Endothelial cell of umbilical vein (primary cell): ENCODE measurements around the gene CLIC4. TPM values are rescaled to one million over a fixed set of nuclear protein-coding genes. Genes with fewer than 3 reads are reported as not detected.

Experiments
- BruUV-seq: library from RNA; stranded (reverse); fragments of 400-500 nt; replicated peaks from 2 replicates; lab custom pipeline; 2021; lab: Mats Ljungman, UMichigan
- CTCF ChIA-PET: fragments of 300-600, 350-600 bp; sonication (Branson Sonifier 250); formaldehyde crosslinking; loops from one replicate; lab custom pipeline; 2021; ENCODE audit warnings: antibody characterized with exemption, inconsistent platforms; lab: Charles Lee
- POLR2A ChIA-PET: fragments of 300-600, 350-600 bp; sonication (Branson Sonifier 250); formaldehyde crosslinking; loops from one replicate; lab custom pipeline; 2021; ENCODE audit warnings: antibody characterized with exemption, inconsistent platforms; lab: Charles Lee
- DNase-seq: peaks from one replicate; pipeline ENCODE4 v3.0.0-alpha.2; 2011; ENCODE audit warnings: low read depth, low spot score
- FAIRE-seq: peaks from 2 replicates; lab custom pipeline; 2011; peaks lifted over from hg19 to GRCh38; lab: Jason Lieb, UNC
- H2AFZ ChIP-seq: 2 replicates; pipeline ENCODE4 v1.6.0; 2012; ENCODE audit warnings: low read depth, low read length, control low read depth, inconsistent platforms
- H3K27ac ChIP-seq: 2 replicates; pipeline ENCODE4 v1.5.1; 2011; ENCODE audit warnings: low read depth, mild to moderate bottlenecking, control low read depth, low read length, moderate library complexity; ENCODE audit not compliant: insufficient read depth
- H3K27me3 ChIP-seq, 2 experiments: 2 replicates each; pipeline versions ENCODE4 v1.6.0 to v1.6.1; 2011; ENCODE audit warnings: low read length in 2 of 2, mixed read lengths in 1 of 2; ENCODE audit not compliant: control insufficient read depth in 2 of 2, insufficient read depth in 2 of 2
- H3K36me3 ChIP-seq, 2 experiments: 2 replicates in 1 of 2; 3 replicates in 1 of 2; pipeline ENCODE4 v1.5.1; 2011; ENCODE audit warnings: low read length in 2 of 2, mild to moderate bottlenecking in 1 of 2, moderate library complexity in 1 of 2; ENCODE audit not compliant: control insufficient read depth in 2 of 2, insufficient read depth in 2 of 2; ENCODE audit errors: extremely low read depth in 1 of 2
- H3K4me1 ChIP-seq: 3 replicates; pipeline ENCODE4 v1.5.1; 2011; ENCODE audit warnings: mild to moderate bottlenecking, low read length; ENCODE audit not compliant: control insufficient read depth, insufficient read depth; ENCODE audit errors: extremely low read depth
- H3K4me2 ChIP-seq: 2 replicates; pipeline ENCODE4 v1.6.1; 2011; ENCODE audit warnings: low read length, control low read depth, mixed read lengths; ENCODE audit not compliant: insufficient read depth
- H3K4me3 ChIP-seq, 3 experiments: fragments of 200-600 bp in 1 of 3; sonication (generic), shearing (Covaris generic) in 1 of 3; replicated peaks in 1 of 3; 2 replicates each; pipeline ENCODE4 v1.5.1; 2011 to 2016; ENCODE audit warnings: control low read depth in 3 of 3, low read length in 3 of 3, mild to moderate bottlenecking in 2 of 3, inconsistent platforms in 1 of 3, low read depth in 1 of 3, moderate library complexity in 1 of 3; ENCODE audit not compliant: insufficient read depth in 1 of 3
- H3K79me2 ChIP-seq: 2 replicates; pipeline ENCODE4 v1.6.0; 2012; ENCODE audit warnings: low read length, inconsistent platforms; ENCODE audit not compliant: control insufficient read depth, insufficient read depth
- H3K9ac ChIP-seq: replicated peaks from 2 replicates; pipeline ENCODE3; 2011; ENCODE audit warnings: low read length, control low read depth; ENCODE audit not compliant: insufficient read depth; ENCODE audit errors: extremely low read depth
- H3K9me1 ChIP-seq: replicated peaks from 3 replicates; pipeline ENCODE4 v1.6.0; 2011; ENCODE audit warnings: mild to moderate bottlenecking, low read length; ENCODE audit not compliant: control insufficient read depth, insufficient read depth; ENCODE audit errors: extremely low read depth
- H3K9me3 ChIP-seq: replicated peaks from 2 replicates; pipeline ENCODE4 v1.5.1; 2012; ENCODE audit warnings: low read length, inconsistent platforms; ENCODE audit not compliant: control insufficient read depth, insufficient read depth
- H4K20me1 ChIP-seq: replicated peaks from 2 replicates; pipeline ENCODE3; 2011; ENCODE audit warnings: mild to moderate bottlenecking, low read length; ENCODE audit not compliant: control insufficient read depth, insufficient read depth; ENCODE audit errors: extremely low read depth
- CTCF ChIP-seq, 2 donors: IDR thresholded peaks; 1 replicate in 1 of 2; 2 replicates in 1 of 2; pipeline ENCODE4 v1.5.1; 2011; ENCODE audit warnings: low read length in 2 of 2, mild to moderate bottlenecking in 2 of 2, moderate library complexity in 2 of 2, control low read depth in 1 of 2, inconsistent platforms in 1 of 2, low read depth in 1 of 2; ENCODE audit not compliant: insufficient read depth in 1 of 2; ENCODE audit errors: extremely low read depth in 1 of 2
- EZH2 ChIP-seq: IDR thresholded peaks from 2 replicates; pipeline ENCODE4 v1.6.1; 2012; ENCODE audit warnings: borderline replicate concordance, low read depth, mild to moderate bottlenecking, moderate library complexity, low read length, inconsistent platforms; ENCODE audit not compliant: severe bottlenecking
- FOS ChIP-seq: IDR thresholded peaks from 2 replicates; pipeline ENCODE4 v1.6.1; 2011; ENCODE audit warnings: mild to moderate bottlenecking, low read length, moderate library complexity, borderline replicate concordance; ENCODE audit not compliant: insufficient read depth
- GATA2 ChIP-seq: IDR thresholded peaks from 2 replicates; pipeline ENCODE4 v1.7.0; 2011; ENCODE audit warnings: low read depth, mild to moderate bottlenecking, moderate library complexity, mixed read lengths, low read length; ENCODE audit not compliant: insufficient read length, insufficient read depth
- JUN ChIP-seq: IDR thresholded peaks from 2 replicates; pipeline ENCODE4 v1.6.1; 2011; ENCODE audit warnings: borderline replicate concordance, low read depth; ENCODE audit not compliant: insufficient read length, insufficient read depth
- MAX ChIP-seq: IDR thresholded peaks from 2 replicates; pipeline ENCODE4 v1.6.1; 2011; ENCODE audit not compliant: insufficient read depth, insufficient read length
- MYC ChIP-seq: IDR thresholded peaks from one replicate; pipeline ENCODE4 v1.6.1; 2011; ENCODE audit warnings: mild to moderate bottlenecking, low read depth, low read length
- POLR2A ChIP-seq: IDR thresholded peaks from 2 replicates; pipeline ENCODE4 v1.6.1; 2012; ENCODE audit warnings: low read depth, mild to moderate bottlenecking, control low read depth, low read length
- POLR2AphosphoS5 ChIP-seq: IDR thresholded peaks from 2 replicates; pipeline ENCODE4 v1.6.1; 2012; ENCODE audit warnings: low read depth, mild to moderate bottlenecking, control low read depth, low read length, moderate library complexity; ENCODE audit not compliant: insufficient read depth
- dilution Hi-C: fragments of 300-500 bp; cut with MboI; formaldehyde crosslinking; loops from one replicate; pipeline ENCODE4 v1.15.0; 2019; ENCODE audit warnings: low sequenced_read_pairs; ENCODE audit not compliant: extremely low pct_ligation_motif_present
- intact Hi-C: fragments of 100-400 bp; cut with micrococcal nuclease; formaldehyde crosslinking; loops from one replicate; pipeline ENCODE4 v1.10.0; 2022
- polyA plus RNA-seq, 4 experiments: library from polyadenylated mRNA; depleted of rRNA in 3 of 4; stranded (reverse) in 3 of 4; unstranded in 1 of 4; fragments of >200 nt; gene quantifications; 2 replicates each; pipeline versions ENCODE4 v1.2.1 to v1.2.3, GENCODE V29; 2011 to 2012; ENCODE audit warnings: missing spikeins in 1 of 4
- total RNA-seq: library from RNA; stranded (reverse); gene quantifications from 2 replicates; pipeline ENCODE4 v1.2.3, GENCODE V29; 2021

CLIC4 gene
- total and polyA plus RNA-seq, 2 donors (not counting 3 experiments of a cell fraction or from before 2014, with no cell fraction given) = 97.5 to 330 TPM

GRCh38 chr1:24865168-24865567, 119.9 kb downstream of the CLIC4 start:
- TF ChIP-seq POLR2A (no peak), MYC (no peak), FOS (no peak), JUN (no peak), GATA2 (no peak), CTCF (IDR thresholded peaks at IDR 0.05; ENCODE audit: extremely low read depth in 1 of 2, insufficient read depth in 1 of 2, low read depth in 1 of 2, low read length in 2 of 2) (no peak), POLR2AphosphoS5 (no peak), EZH2 (no peak), MAX (no peak)
- CTCF ChIA-PET = interaction anchor here (0.7 to 1.6 kb wide), 3 partner anchors 15 to 326 kb away, joined by 3 to 6 read pairs (median 5); no protein-coding TSS in a partner anchor
- Histone ChIP-seq H3K27me3 (peaks cover 0 to 9% of the 10 kb centered on the region in 2 experiments), H3K4me3 (no peak overlapping the region), H3K9me1 (no peaks in the 10 kb centered on the region), H3K9me3 (no peaks in the 10 kb centered on the region), H3K4me2 (no peak overlapping the region), H3K27ac (no peak overlapping the region), H3K4me1 (peaks cover 5% of the 10 kb centered on the region), H3K36me3 (no peaks in the 10 kb centered on the region), H3K9ac (no peak overlapping the region), H3K79me2 (no peaks in the 10 kb centered on the region), H2AFZ (no peak overlapping the region), H4K20me1 (no peaks in the 10 kb centered on the region)
- DNase-seq = no peak
- BruUV-seq = no TSS peak
- dilution Hi-C loops (no loop called here), intact Hi-C loops (no loop called here)
- peak; percentile 31 for FAIRE-seq
- POLR2A ChIA-PET = interaction anchor here (0.7 kb wide), 1 partner anchor 141 kb away, joined by 3 read pairs; no protein-coding TSS in a partner anchor
